Osteoblast (primary cell): ENCODE results near the gene CD180. TPM values are rescaled to one million over a fixed set of nuclear protein-coding genes. Genes with fewer than 3 reads are reported as not detected.
"Not testable (repeated sequence)": the region's sequence is repeated elsewhere in the genome, so short reads cannot be mapped to it uniquely, and the experiment has no call there.

ENCODE experiments used
- DNase-seq: peaks from one replicate; pipeline ENCODE4 v3.0.0; 2011; ENCODE audit warnings: low spot score, mixed read lengths; ENCODE audit not compliant: insufficient read length; ENCODE audit errors: missing footprints
- H2AFZ ChIP-seq: 2 replicates; pipeline ENCODE4 v1.6.0; 2011; ENCODE audit warnings: mild to moderate bottlenecking, low read length
- H3K27ac ChIP-seq: 2 replicates; pipeline ENCODE4 v1.5.1; 2011; ENCODE audit warnings: mild to moderate bottlenecking, low read depth, low read length, moderate library complexity
- H3K27me3 ChIP-seq: 2 replicates; pipeline ENCODE4 v1.6.0; 2012; ENCODE audit warnings: mild to moderate bottlenecking, control low read depth, inconsistent platforms, low read length, moderate library complexity; ENCODE audit not compliant: insufficient read depth
- H3K36me3 ChIP-seq: 2 replicates; pipeline ENCODE4 v1.5.1; 2011; ENCODE audit warnings: mild to moderate bottlenecking, low read length, control low read depth, moderate library complexity; ENCODE audit not compliant: insufficient read depth
- H3K4me1 ChIP-seq: 2 replicates; pipeline ENCODE4 v1.5.1; 2011; ENCODE audit warnings: mild to moderate bottlenecking, low read length, control low read depth, moderate library complexity; ENCODE audit not compliant: insufficient read depth
- H3K4me2 ChIP-seq: 2 replicates; pipeline ENCODE4 v1.6.0; 2011; ENCODE audit warnings: mild to moderate bottlenecking, low read length; ENCODE audit not compliant: insufficient read depth
- H3K4me3 ChIP-seq: fragments of 200-600 bp; sonication (generic); 3 replicates; pipeline ENCODE4 v1.5.1; 2012; ENCODE audit warnings: mild to moderate bottlenecking, low read length, inconsistent platforms; ENCODE audit not compliant: insufficient read depth
- H3K79me2 ChIP-seq: 2 replicates; pipeline ENCODE4 v1.6.0; 2012; ENCODE audit warnings: mild to moderate bottlenecking, low read length, control low read depth, inconsistent platforms; ENCODE audit not compliant: insufficient read depth
- H3K9me3 ChIP-seq: 2 replicates; pipeline ENCODE4 v1.5.1; 2011; ENCODE audit warnings: low read depth, low read length, control low read depth
- H4K20me1 ChIP-seq: 2 replicates; pipeline ENCODE4 v1.6.0; 2012; ENCODE audit warnings: mild to moderate bottlenecking, low read length, control low read depth; ENCODE audit not compliant: insufficient read depth
- total RNA-seq: library from RNA; depleted of rRNA; stranded (reverse); fragments of >200 nt; gene quantifications from 2 replicates; pipeline ENCODE4 v1.2.3, GENCODE V29; 2012
- TF ChIP-seq, protein P1 (sequence below): IDR thresholded peaks from 2 replicates; pipeline ENCODE4 v1.5.1; 2011; ENCODE audit warnings: mild to moderate bottlenecking, low read depth, low read length, moderate library complexity; ENCODE audit errors: extremely low read depth

Gene CD180
- total RNA-seq, 1 donor: not detected

DNA sequence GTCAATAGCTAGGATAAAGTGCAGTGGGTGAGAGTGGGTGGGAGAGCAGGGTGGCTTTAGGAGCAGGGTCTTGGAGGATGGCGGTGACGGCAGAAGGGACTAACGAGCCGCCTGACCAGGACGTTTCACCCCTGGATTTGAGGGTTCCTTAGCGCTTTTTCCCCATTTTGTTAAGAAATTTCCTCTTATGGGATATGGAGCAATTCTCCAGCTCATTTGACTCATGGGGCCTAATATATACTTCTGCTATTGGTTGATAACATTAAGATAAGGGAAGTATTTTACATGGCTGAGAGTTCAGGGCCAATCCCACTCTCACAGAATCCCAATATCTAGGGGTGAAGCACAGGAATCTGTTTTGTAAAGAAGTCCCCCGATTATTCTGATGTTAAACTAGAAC is 17.6 kb downstream of the CD180 start:
- Histone ChIP-seq H3K79me2 (no peaks in the 10 kb centered on the region), H3K27me3 (no peaks in the 10 kb centered on the region), H3K27ac (no peak overlapping the region), H3K4me2 (no peak overlapping the region), H3K4me3 (no peak overlapping the region), H3K36me3 (no peaks in the 10 kb centered on the region), H4K20me1 (no peaks in the 10 kb centered on the region), H3K9me3 (no peaks in the 10 kb centered on the region), H2AFZ (no peak overlapping the region), H3K4me1 (peaks cover 14% of the 10 kb centered on the region)
- TF ChIP-seq, protein P1, sequence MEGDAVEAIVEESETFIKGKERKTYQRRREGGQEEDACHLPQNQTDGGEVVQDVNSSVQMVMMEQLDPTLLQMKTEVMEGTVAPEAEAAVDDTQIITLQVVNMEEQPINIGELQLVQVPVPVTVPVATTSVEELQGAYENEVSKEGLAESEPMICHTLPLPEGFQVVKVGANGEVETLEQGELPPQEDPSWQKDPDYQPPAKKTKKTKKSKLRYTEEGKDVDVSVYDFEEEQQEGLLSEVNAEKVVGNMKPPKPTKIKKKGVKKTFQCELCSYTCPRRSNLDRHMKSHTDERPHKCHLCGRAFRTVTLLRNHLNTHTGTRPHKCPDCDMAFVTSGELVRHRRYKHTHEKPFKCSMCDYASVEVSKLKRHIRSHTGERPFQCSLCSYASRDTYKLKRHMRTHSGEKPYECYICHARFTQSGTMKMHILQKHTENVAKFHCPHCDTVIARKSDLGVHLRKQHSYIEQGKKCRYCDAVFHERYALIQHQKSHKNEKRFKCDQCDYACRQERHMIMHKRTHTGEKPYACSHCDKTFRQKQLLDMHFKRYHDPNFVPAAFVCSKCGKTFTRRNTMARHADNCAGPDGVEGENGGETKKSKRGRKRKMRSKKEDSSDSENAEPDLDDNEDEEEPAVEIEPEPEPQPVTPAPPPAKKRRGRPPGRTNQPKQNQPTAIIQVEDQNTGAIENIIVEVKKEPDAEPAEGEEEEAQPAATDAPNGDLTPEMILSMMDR: no peak
- DNase-seq: no peak

DNA sequence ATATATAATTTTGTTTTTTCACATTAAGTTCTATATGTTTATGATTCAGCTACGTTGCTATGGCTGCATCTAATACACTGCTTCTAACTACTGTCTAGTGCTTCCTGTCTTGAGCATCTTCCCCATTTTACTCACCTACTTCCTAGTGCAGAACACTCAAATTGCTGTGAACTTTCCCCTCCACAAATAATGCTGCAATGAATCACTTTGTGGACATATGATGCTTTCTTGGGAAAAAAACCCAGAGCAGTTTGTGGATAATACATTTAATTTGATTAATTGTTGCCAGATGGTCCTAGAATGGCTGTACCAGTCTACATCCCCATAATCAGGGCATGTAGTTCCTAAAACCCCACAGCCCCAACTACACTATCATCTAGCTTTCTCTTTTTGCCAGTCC is 18.5 kb downstream of the CD180 start:
- H3K4me1 ChIP-seq: peaks cover 14% of the 10 kb centered on the region
- no peaks in the 10 kb centered on the region for H3K9me3 ChIP-seq
- H3K4me2 ChIP-seq: no peak overlapping the region
- DNase-seq: no peak
- no peaks in the 10 kb centered on the region for H3K36me3 ChIP-seq
- no peak overlapping the region for H3K4me3 ChIP-seq
- H4K20me1 ChIP-seq: no peaks in the 10 kb centered on the region
- TF ChIP-seq, protein P1: no peak
- no peaks in the 10 kb centered on the region for H3K27me3 ChIP-seq
- no peak overlapping the region for H2AFZ ChIP-seq
- H3K27ac ChIP-seq: no peak overlapping the region
- H3K79me2 ChIP-seq: no peaks in the 10 kb centered on the region

DNA sequence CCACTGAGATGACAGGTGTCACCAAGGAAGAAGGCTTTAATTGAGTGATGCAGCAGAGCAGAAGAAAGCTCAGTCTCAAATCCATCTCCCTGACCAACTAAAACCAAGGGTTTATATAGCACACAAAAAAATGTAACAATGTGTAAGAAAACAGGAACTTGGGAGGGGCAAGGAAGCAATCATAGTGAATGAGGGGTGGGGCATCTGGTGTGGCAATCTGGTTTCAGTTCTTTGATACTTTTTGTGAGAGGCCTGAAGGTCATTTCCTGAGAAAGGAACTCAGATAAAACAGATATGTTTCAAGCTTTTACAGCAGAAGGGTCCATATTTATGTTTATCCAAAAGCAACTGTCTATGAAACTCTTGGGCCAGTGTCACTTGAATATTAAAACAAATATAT is 19.7 kb downstream of the CD180 start:
- Histone ChIP-seq H3K9me3 (no peaks in the 10 kb centered on the region), H3K36me3 (no peaks in the 10 kb centered on the region), H3K79me2 (no peaks in the 10 kb centered on the region), H4K20me1 (no peaks in the 10 kb centered on the region), H3K4me1 (peaks cover 3% of the 10 kb centered on the region), H3K4me2 (no peak overlapping the region), H2AFZ (no peak overlapping the region), H3K27ac (no peak overlapping the region), H3K27me3 (no peaks in the 10 kb centered on the region), H3K4me3 (no peak overlapping the region)
- DNase-seq: no peak
- TF ChIP-seq, protein P1: no peak

DNA sequence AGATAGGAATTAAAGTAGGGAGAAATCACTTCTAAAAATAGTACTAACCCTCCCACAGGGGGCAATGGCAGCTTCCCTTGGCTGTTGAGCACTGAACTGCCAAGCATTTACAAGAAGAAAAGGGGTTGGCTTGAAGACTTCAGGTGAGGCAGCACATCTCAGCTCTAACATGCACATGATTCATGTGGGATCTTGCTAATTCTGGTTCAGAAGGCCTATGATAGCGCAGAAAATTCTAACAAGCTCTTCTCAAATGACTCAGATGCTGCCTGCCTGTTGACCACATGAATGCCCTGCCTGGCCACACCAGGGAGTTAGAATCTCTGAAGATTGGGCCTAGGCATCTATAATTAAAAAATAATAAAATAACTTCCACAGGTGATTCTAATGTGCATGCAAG is 22.6 kb downstream of the CD180 start:
- Histone ChIP-seq H3K36me3 (no peaks in the 10 kb centered on the region), H3K79me2 (no peaks in the 10 kb centered on the region), H3K4me3 (no peak overlapping the region), H3K27ac (no peak overlapping the region), H3K27me3 (no peaks in the 10 kb centered on the region), H3K4me2 (no peak overlapping the region), H2AFZ (no peak overlapping the region), H4K20me1 (no peaks in the 10 kb centered on the region), H3K4me1 (no peaks in the 10 kb centered on the region), H3K9me3 (no peaks in the 10 kb centered on the region)
- TF ChIP-seq, protein P1: no peak
- DNase-seq: no peak

DNA sequence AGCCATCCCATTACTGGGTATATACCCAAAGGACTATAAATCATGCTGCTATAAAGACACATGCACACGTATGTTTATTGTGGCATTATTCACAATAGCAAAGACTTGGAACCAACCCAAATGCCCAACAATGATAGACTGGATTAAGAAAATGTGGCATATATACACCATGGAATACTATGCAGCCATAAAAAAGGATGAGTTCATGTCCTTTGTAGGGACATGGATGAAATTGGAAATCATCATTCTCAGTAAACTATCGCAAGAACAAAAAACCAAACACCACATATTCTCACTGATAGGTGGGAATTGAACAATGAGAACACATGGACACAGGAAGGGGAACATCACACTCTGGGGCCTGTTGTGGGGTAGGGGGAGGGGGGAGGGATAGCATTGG is 23.2 kb downstream of the CD180 start:
- not testable (repeated sequence) for H3K4me1 ChIP-seq, H3K36me3 ChIP-seq, H3K27ac ChIP-seq, H4K20me1 ChIP-seq, H3K9me3 ChIP-seq, DNase-seq, H3K4me3 ChIP-seq, H3K79me2 ChIP-seq, H3K27me3 ChIP-seq, H3K4me2 ChIP-seq, H2AFZ ChIP-seq
